Measurements from ENCODE around the gene SF3B6. TPM values are rescaled to one million over a fixed set of nuclear protein-coding genes. Genes with fewer than 3 reads are reported as not detected.

Gene SF3B6
- total RNA-seq, 3 donors from 2014 or later, result 91.7 to 125 (median 110) TPM

GRCh38 chr2:24087032-24087431 is 10.9 kb upstream of the SF3B6 start:
- Histone ChIP-seq H3K9me3 (no peaks in the 10 kb centered on the region), H3K27ac (no peak overlapping the region), H3K27me3 (no peaks in the 10 kb centered on the region), H3K4me3 (no peak overlapping the region), H3K4me1 (peaks cover 0 to 5% of the 10 kb centered on the region in 2 donors), H3K36me3 (no peaks in the 10 kb centered on the region)
- intact Hi-C loops (cut with DNase I; ENCODE audit: low total_unique reads), result no loop called here
- TF ChIP-seq POLR2AphosphoS5 (IDR thresholded peaks at IDR 0.05) (no peak), CTCF (IDR thresholded peaks at IDR 0.05) (no peak), POLR2A (IDR thresholded peaks at IDR 0.05) (no peak)
- no peak for DNase-seq (ENCODE audit: low spot score in 2 of 2)

GRCh38 chr2:24086241-24086640 is 10.1 kb upstream of the SF3B6 start:
- Histone ChIP-seq H3K4me1 (peaks cover 0 to 5% of the 10 kb centered on the region in 2 donors), H3K4me3 (no peak overlapping the region), H3K9me3 (no peaks in the 10 kb centered on the region), H3K27ac (no peak overlapping the region), H3K36me3 (no peaks in the 10 kb centered on the region), H3K27me3 (no peaks in the 10 kb centered on the region)
- no peak for TF ChIP-seq POLR2A (IDR thresholded peaks at IDR 0.05)
- TF ChIP-seq POLR2AphosphoS5 (IDR thresholded peaks at IDR 0.05), result no peak
- no peak for TF ChIP-seq CTCF (IDR thresholded peaks at IDR 0.05)
- DNase-seq (ENCODE audit: low spot score in 2 of 2), result no peak
- intact Hi-C loops (cut with DNase I; ENCODE audit: low total_unique reads), result no loop called here

GRCh38 chr2:24085200-24085489 is 9.0 kb upstream of the SF3B6 start:
- TF ChIP-seq POLR2A (IDR thresholded peaks at IDR 0.05) (no peak), CTCF (IDR thresholded peaks at IDR 0.05) (no peak), POLR2AphosphoS5 (IDR thresholded peaks at IDR 0.05) (no peak)
- H3K4me3 ChIP-seq, result peak overlapping the region; percentile 58 to 71 (median 66)
- H3K9me3 ChIP-seq, result no peaks in the 10 kb centered on the region
- intact Hi-C loops (cut with DNase I; ENCODE audit: low total_unique reads), result no loop called here
- H3K36me3 ChIP-seq, result no peaks in the 10 kb centered on the region
- H3K27ac ChIP-seq, result peak overlapping the region; percentile 84 to 93
- H3K27me3 ChIP-seq, result no peaks in the 10 kb centered on the region
- H3K4me1 ChIP-seq, result peaks cover 0 to 5% of the 10 kb centered on the region in 2 donors
- no peak for DNase-seq (ENCODE audit: low spot score in 2 of 2)

- TF ChIP-seq POLR2AphosphoS5 (IDR thresholded peaks at IDR 0.05), result peak; percentile 21 to 53 (median 32)
- peak; percentile 80 to 97 (median 95) for TF ChIP-seq CTCF (IDR thresholded peaks at IDR 0.05)
- TF ChIP-seq POLR2A (IDR thresholded peaks at IDR 0.05), result peak; percentile 45
- Histone ChIP-seq H3K27me3 (no peaks in the 10 kb centered on the region), H3K9me3 (no peaks in the 10 kb centered on the region), H3K36me3 (no peaks in the 10 kb centered on the region), H3K27ac (peak within 1 kb of the TSS; percentile 84 to 93), H3K4me3 (peak within 1 kb of the TSS; percentile 58 to 71 (median 66)), H3K4me1 (peaks cover 0 to 5% of the 10 kb centered on the region in 2 donors)
- peak; percentile 83 to 87 for DNase-seq (ENCODE audit: low spot score in 2 of 2)
- intact Hi-C loops (cut with DNase I; ENCODE audit: low total_unique reads), result loop anchor here (5.0 kb wide), 1 partner anchor 1027 kb away; no protein-coding TSS in a partner anchor
These were observed 8.5 kb upstream of the SF3B6 start, which contains the start of gene TP53I3 for GRCh38 chr2:24084386-24085199. Gene TP53I3 (minus strand): TSS chr2:24084834. CDS start chr2:24084326, 508 bp downstream.

Measured in breast epithelium (tissue), 4 donors.